ENCODE results near the gene ZSWIM9.
"Not testable (repeated sequence)": the region's sequence is repeated elsewhere in the genome, so short reads cannot be mapped to it uniquely, and the experiment has no call there.

ZSWIM9 gene

DNA sequence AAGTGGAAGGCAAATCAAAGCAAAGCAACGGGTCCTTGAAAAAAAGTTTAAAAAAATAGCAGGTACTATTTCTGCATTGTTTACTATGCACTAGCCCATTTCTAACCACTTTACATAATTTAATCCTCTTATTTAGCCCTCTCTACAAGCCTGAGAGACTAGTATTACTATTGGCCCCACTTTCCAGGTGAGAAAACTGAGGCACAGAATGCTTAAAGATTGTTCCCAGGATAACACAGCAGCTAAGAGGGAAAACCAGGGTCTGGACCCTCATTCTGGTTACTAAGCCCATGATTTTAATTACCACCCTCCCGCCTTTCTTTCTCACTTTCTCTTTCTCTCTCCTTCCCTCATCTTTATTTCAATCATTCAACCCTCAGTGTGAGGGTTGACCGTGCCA lies 5.7 kb downstream of the ZSWIM9 start:
- DNase-seq = no peak

GRCh38 chr19:48181505-48181904 lies 11.0 kb downstream of the ZSWIM9 start:
- DNase-seq = no peak

GRCh38 chr19:48182434-48182833 lies 12.0 kb downstream of the ZSWIM9 start:
- no peak for DNase-seq

DNA sequence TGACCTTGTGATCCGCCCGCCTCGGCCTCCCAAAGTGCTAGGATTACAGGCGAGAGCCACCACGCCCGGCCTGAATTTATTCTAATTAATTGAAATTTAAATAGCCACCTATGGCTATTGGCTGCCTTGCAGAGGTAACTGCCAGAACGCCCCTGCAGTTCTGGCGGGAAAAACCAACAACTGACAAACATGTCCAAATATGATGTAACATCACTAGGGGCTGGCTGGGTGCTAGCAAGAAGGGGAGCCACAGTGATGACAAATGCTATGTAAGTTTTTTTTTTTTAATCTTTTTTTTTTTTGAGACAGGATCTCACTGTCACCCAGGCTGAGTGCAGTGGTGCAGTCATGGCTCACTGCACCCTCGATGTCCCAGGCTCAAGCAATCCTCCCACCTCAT lies 12.9 kb downstream of the ZSWIM9 start:
- no peak for DNase-seq

- no peak for DNase-seq
Measured at GRCh38 chr19:48186015-48186414, 15.5 kb downstream of the ZSWIM9 start.

DNA sequence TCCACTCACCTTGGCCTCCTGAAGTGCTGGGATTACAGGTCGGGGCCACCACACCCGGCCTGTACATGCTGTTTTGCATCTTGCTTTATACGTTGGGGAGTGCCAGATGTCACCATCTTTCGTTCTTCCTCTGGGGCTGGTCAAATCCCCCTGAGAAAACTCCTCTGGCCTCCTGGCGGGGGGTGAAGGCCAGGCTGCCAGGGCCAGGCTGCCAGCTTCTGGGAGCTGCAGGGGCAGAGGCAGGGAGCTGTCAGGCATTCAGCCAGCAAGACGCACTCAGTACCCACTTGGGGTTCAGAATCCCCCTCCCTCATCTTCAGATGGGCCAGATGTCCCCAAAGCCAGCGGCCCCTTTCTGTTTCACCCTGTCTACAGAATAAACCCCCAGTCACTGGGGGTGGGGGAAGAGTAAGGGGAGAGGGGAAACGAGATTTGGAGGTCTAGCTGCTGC lies 16.1 kb downstream of the ZSWIM9 start:
- DNase-seq = no peak

DNA sequence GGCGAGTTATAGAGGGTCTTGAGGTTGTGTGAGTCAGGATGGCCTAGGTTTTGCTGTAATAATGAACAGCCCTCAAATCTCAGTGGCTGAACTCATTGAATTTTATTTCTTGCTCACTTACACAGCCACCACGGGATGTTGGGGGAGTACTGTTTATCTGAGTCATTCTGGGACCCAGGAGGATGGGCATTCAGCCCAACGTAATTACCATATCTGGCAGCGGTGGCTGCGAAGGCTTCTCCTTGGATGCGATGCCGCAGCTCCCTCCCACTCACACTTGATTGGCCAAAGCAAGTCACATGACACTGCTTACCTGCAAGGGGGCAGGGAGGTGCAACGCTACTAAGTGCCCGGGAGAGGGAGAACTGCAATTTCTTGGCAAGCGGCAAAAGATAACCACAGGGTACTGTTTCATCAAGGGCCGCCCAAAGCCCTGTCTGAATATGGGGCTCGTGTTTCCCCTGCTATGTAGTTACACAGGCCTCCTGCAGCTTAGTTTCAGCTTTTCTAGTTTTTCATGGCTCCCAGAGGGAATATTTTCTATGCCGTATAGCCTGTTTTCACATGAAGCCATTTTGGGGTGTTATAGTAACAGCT lies 19.9 kb downstream of the ZSWIM9 start:
- DNase-seq = peak; percentile 54

DNA sequence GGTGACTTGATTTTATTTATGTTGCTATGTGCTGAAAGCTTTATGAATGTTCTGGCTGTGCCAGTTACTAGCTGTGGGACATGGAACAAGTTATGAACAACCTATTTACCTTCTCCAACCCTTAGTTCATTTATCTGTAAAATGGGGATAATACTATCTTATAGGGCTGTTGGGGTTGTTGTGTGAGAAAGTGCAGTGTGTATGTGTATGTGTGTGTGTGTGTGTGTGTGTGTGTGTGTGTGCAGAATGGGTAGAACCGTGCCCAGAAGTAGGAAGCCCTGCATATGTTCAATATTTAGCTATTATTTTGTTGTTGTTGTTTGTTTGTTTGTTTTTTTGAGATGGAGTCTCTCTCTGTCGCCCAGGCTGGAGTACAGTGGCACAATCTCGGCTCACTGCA lies 20.4 kb downstream of the ZSWIM9 start:
- DNase-seq = no peak

DNA sequence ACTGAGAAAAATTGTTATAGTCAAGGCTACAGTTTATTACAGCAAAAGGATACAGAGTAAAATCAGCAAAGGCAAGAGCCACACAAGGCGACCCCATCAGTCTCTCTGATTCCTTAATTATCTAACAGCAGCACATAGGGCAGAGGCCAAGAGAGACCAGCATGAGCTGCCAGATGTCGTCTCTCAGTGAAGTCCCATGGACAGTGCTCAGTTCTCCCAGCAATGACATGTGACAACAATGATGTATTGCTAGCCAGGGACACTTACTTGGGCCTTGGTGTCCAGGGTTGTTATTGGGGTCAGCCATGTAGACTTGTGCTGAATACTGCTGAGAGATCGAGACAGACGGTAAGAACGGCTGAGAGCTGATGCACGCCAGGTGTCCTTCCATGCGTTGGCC lies 22.3 kb downstream of the ZSWIM9 start:
- no peak for DNase-seq

DNA sequence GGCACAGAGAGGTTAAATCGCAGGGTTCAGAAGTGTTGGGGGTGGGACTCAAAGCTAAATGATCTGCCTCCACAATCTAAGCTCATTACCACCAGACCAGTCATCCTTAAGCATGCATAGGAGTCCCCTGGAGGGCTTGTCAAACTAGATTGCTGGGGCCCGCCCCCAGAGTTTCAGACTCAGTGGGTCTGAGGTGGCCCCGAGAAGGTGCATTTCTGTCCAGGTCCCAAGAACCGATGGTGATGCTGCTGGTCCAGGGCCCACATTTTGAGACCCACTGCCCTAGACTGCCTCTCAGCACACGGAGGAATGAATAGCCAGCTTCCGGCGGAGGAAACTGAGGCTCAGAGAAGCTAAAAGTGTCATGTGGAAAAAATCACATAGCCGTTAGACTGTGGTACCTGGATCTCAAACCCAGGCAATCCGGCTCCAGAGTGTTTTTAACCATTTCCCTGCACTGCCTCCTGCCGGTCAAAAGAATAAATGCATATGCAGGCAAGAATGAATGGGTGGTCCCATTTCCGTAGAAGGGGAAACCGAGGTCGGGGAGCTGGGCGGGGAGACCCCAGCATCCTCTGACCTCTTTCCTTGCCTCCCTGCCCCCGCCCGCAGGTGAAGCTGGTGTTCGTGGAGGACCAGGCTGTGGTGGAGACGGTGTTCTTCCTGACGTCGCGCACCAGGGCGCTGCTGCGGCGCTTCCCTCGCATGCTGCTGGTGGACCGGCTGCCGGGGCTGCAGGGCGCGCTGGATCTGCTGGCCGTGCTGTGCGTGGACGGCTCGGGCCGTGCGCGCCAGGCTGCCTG lies 23.8 kb downstream of the ZSWIM9 start:
- DNase-seq = no peak

DNA sequence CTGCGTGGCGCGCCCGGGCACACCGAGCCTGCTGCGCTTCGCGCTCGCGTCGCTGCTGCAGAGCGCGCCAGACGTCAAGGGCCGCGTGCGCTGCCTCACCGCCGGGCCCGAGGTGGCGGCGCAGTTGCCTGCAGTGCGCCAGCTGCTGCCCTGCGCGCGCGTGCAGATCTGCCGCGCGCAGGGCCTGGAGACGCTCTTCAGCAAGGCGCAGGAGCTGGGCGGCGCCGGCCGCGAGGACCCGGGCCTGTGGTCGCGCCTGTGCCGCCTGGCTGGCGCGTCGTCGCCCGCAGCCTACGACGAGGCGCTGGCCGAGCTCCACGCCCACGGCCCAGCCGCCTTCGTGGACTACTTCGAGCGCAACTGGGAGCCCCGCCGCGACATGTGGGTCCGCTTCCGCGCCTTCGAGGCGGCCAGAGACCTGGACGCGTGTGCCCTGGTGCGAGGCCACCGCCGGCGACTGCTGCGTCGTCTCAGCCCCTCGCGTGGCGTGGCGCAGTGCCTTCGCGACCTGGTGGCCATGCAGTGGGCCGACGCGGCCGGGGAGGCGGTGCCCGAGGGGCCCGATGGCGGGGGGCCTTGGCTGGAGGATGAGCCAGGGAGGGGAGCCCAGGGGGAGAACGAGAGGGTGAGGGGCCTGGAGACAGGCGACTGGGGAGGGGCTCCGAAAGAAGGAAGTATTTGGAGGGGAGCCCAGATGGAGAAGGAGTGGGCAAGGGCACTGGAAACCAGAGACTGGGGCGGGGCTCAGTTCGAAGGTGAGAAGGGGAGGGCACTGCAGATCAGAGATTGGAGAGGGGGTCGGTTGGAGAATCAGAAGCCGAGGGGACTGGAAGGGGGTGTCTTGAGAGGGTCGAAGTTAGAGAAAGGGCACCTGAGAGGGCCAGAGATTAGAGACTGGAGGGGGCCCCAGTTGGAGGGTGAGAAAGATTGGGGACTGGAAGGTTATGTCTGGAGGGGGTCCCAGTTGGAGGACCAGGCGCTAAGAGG lies 24.7 kb downstream of the ZSWIM9 start:
- DNase-seq = no peak

DNA sequence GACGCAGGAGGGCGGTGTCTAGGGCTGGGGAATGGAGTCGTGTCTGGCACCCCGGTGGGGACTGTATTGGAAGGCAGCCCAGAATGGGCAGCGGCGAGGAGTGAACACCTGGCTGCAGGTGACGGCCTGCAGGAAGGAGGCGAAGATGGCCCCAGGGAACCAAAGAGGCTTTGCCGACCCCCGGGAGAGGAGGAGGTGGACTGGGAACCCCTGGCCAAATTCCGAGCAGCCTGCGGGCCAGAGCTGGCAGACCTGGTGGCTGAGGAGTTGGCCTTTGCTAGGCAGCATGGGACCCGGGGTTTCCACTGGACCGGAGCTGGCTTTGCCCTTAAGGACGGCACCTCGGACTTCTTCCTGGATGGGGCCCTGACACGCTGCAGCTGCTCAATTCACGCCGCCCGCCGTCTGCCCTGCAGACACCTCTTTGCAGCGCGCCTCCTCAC lies 25.9 kb downstream of the ZSWIM9 start:
- DNase-seq = no peak

GRCh38 chr19:48196933-48197665 lies 26.6 kb downstream of the ZSWIM9 start:
- peak; percentile 21 for DNase-seq

DNA sequence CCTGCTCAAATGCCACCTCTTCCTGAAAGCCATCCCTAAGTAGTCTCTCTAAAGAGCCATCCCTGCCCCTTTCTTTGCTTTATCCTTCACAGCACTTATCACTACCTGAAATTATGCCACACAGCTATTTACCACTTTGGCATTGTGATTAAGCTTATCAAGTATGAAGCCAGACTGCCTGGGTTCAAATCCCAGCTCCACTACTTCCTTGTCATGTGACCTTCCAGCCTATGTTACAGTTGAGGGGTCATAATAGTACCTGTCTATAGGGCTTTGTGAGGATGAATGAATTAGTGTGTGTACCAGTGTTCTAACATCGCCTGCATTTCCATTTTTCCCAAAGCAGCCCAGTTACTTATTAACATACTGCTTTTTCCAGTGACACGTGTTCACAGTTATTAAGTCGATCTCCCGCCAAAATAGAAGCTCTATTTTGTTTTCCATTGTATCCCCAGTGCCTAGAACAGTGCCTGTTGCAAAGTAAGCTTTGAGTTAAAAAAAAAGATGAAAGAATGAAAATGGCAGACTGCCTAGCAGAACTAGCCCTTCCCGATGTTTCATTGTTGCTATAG lies 32.8 kb downstream of the ZSWIM9 start:
- no peak for DNase-seq

DNA sequence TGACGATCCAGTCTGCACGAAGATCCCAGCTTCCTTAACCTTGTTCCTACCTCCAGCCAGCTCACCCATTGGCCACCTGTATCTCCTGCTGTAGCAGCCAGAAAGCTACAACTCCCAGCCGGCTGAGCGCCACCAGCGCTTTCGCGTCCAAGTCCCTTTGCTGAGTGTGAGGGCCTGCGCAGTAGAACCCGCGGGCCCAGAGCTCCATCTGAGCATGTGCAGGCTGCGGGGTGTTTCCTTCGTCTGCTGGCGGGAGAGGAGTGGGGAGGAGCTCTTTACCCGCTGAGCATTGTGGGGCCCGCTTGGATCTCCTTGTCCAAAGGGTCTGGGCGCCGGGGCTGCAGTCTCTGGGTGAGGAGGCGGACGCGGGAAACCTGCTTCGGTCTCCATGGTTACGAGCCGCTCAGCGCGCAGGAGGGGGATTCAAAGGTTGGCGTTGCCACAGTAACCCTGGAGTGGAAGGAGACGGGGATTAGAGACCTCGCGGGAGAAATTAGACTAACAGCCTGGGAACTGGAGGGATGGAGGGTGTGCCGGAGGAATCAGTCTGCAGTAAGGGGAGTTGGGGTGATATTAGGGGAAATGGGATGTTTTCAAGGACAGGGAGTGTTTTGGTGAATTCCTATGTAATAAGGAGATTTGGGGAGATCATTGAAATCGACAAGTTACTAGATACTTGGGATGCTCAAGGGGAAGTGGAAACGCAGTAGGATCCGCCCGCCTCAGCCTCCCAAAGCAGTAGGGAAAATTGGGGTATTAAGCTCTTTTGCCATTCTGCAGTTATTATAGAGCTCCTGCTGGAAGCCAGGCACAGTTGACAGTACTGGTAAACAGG lies 33.5 kb downstream of the ZSWIM9 start:
- DNase-seq = peak; percentile 95

- no peak for DNase-seq
Measured at GRCh38 chr19:48206397-48207093, 36.1 kb downstream of the ZSWIM9 start.

DNA sequence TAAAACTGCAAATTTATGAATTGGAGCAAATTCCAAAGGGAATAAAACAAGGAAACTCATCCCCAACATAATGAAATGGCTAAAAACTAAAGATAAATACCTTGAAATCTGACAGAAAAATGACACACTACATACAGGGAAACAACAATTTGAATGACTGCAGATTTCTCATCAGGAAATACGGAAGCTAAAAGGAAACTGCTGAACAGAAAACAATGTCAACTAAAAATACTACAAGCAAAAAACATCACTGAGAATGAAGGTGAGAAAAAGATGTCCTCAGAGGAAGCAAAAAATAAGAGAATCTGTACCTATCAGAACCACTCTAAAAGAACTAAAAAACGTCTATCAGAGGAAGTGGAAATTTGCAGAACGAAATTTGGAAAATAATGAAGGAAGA lies 39.5 kb downstream of the ZSWIM9 start:
- DNase-seq = no peak

DNA sequence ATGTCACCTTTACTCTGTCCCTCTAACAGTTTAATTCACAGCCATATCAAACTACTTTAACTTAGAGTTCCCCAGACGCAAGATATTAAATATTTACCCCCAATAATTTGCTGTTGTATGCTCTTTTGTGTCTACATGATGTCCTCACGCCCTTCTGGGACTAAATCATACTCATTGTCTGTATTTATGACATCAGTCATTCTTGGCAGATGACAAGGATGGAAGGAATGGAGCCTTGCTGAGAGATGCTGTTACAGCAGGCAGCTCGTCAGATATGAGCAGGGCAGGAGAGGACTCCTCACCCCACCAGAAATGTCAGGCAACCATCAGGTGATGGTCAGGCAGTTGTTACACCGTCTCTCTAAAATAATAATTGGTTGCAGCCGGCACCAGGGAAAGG lies 43.5 kb downstream of the ZSWIM9 start:
- no peak for DNase-seq

- no peak for DNase-seq
Measured at GRCh38 chr19:48216933-48217332, 46.5 kb downstream of the ZSWIM9 start.

- no peak for DNase-seq
Measured at GRCh38 chr19:48218997-48219396, 48.5 kb downstream of the ZSWIM9 start.

DNA sequence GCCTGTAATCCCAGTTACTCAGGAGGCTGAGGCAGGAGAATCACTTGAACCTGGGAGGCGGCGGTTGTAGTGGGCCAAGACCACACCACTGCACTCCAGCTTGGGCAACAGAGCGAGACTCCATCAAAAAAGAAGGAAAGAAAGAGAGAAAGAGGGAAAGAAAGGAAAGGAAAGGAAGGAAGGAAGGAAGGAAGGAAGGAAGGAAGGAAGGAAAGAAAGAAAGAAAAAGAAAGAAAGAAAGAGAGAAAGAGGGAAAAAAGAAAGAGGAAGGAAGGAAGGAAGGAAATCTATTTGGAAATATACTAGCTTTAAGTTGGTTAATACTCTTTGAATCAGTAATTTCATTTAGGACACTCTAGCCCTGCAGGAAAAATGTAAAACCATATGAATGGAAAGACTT lies 50.3 kb downstream of the ZSWIM9 start:
- DNase-seq = not testable (repeated sequence)
